Glutamatergic neuron (in vitro differentiated cells): ENCODE measurements around the gene IL6R. TPM values are rescaled to one million over a fixed set of nuclear protein-coding genes. Genes with fewer than 3 reads are reported as not detected.
A peak's percentile ranks its signal among the peaks of the same experiment; 100 is the strongest.

Experiments used
- DNase-seq: peaks from one replicate; pipeline ENCODE4 v3.0.0; 2022
- H3K27ac Mint-ChIP-seq: one replicate; pipeline ENCODE4 v1.8.0; 2020; ENCODE audit warnings: mild to moderate bottlenecking, mixed read lengths, inconsistent platforms; ENCODE audit not compliant: unreplicated experiment
- H3K27me3 Mint-ChIP-seq: one replicate; pipeline ENCODE4 v1.8.0; 2020; ENCODE audit warnings: mild to moderate bottlenecking, moderate library complexity, mixed read lengths, inconsistent platforms; ENCODE audit not compliant: unreplicated experiment
- H3K36me3 Mint-ChIP-seq: one replicate; pipeline ENCODE4 v1.8.0; 2020; ENCODE audit warnings: mild to moderate bottlenecking, mixed read lengths, inconsistent platforms; ENCODE audit not compliant: unreplicated experiment
- H3K4me1 Mint-ChIP-seq: one replicate; pipeline ENCODE4 v1.8.0; 2020; ENCODE audit warnings: mild to moderate bottlenecking, low read depth, mixed read lengths, inconsistent platforms; ENCODE audit not compliant: unreplicated experiment
- H3K4me3 Mint-ChIP-seq: one replicate; pipeline ENCODE4 v1.8.0; 2020; ENCODE audit warnings: mild to moderate bottlenecking, mixed read lengths, inconsistent platforms; ENCODE audit not compliant: unreplicated experiment
- H3K9me3 Mint-ChIP-seq: one replicate; pipeline ENCODE4 v1.8.0; 2020; ENCODE audit warnings: mild to moderate bottlenecking, moderate library complexity, mixed read lengths, inconsistent platforms; ENCODE audit not compliant: unreplicated experiment
- total RNA-seq: library from RNA; stranded (reverse); fragmentation: NEBNext Ultra II Directional; extraction: Animal tissue kit (Norgen Biotek cat#: 25700); gene quantifications from one replicate; pipeline ENCODE4 v1.2.1, GENCODE V29; 2021; ENCODE audit not compliant: unreplicated experiment
- TF ChIP-seq, protein P1 (sequence below): fragments of 200-600 bp; sonication (generic); IDR thresholded peaks from one replicate; pipeline ENCODE4 v1.5.0; 2021; ENCODE audit not compliant: partially characterized antibody, unreplicated experiment

Gene IL6R
- total RNA-seq, 1 donor from 2014 or later: 1.6 TPM

DNA sequence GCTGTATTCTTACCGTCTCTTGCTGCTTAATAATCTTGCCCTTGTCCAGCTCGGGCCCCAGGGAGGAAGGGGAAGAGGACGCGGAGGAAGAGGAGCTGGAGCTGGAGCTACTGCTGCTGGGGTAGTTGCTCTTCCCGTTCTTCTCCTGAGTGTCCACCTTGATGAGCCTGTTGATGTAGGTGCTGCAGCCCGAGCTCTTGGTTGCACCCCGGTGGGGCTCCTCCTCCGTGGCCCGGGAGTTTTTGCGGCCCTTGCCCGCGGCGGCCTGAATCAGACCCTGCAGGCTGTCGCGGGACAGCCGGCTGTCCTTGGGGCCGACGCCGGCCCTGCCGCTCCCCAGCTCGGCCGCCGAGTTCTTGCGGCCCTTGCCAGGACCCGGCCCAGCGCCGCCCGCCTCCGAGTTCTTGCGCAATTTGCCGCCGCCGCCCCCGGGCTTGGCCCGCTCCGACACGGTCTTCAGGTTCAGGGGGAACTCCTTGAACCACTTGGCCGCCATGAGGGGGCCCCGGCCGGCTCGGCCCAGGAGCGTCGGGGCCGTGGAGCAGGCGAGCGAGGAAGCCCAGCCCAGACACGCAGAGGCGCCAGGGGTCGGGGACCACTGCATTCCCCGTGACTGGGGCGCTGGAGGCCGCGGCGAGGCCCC lies 96.4 kb downstream of the IL6R start:
- no peak overlapping the region for H3K27ac Mint-ChIP-seq

DNA sequence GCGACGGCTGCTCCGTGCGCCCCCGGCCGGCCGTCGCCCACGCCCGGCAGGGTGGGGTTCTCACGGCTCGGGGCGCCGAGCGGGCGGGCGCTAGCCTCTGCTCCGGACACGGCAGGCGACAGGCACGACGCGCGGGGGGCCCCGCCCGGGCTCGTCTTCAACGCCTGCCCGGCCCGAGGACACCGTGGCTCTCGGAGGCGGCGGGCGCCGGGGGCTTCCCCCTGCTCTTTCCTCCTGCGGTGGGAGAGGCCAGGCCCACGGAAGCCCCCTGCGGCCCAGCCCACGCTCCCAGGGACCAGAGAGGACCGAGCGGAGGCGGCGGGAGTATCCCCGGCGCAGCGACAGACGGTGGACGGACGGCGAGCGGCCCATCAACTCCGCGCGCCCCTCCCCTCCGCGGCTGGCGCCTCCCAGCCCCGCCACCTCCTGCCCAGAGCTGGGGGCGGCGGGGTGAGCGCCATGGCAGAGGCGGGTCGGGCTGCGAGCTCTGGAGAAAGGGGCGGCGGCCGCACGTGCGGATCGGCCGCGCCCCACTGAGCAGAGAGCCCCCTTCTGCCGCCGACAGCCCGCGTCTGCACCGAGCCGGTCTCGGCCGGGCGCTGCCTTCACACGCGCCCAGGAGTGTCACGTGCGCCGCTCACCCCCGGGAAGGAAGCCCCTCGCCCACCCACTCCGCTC lies 97.1 kb downstream of the IL6R start, which contains the start of the genes SHE and TDRD10:
Gene SHE, minus strand, starts transcription at position 347 of the 678 bp plus-strand sequence. CDS start 386 bp downstream, outside the sequence.
Gene TDRD10, plus strand, starts transcription at position 154 of the 678 bp plus-strand sequence. CDS start 4,685 bp downstream, outside the sequence.
- Mint-ChIP-seq H3K4me1 (no peaks in the 10 kb centered on the region), H3K27me3 (peaks cover 13% of the 10 kb centered on the region), H3K4me3 (peak within 1 kb of the TSS; percentile 38), H3K36me3 (peaks cover 5% of the 10 kb centered on the region), H3K27ac (no peak within 1 kb of the TSS), H3K9me3 (peaks cover 1% of the 10 kb centered on the region)
- TF ChIP-seq, protein P1, sequence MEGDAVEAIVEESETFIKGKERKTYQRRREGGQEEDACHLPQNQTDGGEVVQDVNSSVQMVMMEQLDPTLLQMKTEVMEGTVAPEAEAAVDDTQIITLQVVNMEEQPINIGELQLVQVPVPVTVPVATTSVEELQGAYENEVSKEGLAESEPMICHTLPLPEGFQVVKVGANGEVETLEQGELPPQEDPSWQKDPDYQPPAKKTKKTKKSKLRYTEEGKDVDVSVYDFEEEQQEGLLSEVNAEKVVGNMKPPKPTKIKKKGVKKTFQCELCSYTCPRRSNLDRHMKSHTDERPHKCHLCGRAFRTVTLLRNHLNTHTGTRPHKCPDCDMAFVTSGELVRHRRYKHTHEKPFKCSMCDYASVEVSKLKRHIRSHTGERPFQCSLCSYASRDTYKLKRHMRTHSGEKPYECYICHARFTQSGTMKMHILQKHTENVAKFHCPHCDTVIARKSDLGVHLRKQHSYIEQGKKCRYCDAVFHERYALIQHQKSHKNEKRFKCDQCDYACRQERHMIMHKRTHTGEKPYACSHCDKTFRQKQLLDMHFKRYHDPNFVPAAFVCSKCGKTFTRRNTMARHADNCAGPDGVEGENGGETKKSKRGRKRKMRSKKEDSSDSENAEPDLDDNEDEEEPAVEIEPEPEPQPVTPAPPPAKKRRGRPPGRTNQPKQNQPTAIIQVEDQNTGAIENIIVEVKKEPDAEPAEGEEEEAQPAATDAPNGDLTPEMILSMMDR: no peak
- DNase-seq: peak; percentile 40

More for the DNA sequence above, 96.4 kb downstream of the IL6R start:
- DNase-seq: no peak
- peak overlapping the region; percentile 38 for H3K4me3 Mint-ChIP-seq
- H3K27me3 Mint-ChIP-seq: peaks cover 13% of the 10 kb centered on the region
- peaks cover 5% of the 10 kb centered on the region for H3K36me3 Mint-ChIP-seq
- TF ChIP-seq, protein P1: no peak
- H3K4me1 Mint-ChIP-seq: peaks cover 4% of the 10 kb centered on the region
- H3K9me3 Mint-ChIP-seq: peaks cover 1% of the 10 kb centered on the region

DNA sequence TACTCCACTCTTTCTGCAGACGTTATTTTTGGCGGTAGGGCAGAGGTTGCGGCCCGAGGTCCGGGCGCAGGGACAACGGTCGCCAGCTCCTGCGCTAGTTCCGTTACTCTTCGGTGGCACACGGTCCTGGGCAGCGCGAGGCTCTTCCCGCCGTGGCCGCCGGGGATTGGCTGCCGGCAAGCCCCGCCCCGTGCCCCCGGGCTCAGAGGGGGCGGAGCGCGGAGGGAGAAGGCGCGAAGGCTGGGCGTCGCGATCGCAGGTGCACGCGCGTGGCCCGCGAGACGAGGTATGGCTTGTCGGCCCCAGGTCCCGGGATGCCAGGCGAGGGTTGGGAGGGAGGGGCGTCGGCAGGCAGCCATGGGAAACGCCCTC lies 97.6 kb downstream of the IL6R start:
- no peak overlapping the region for H3K27ac Mint-ChIP-seq
- H3K36me3 Mint-ChIP-seq: peaks cover 5% of the 10 kb centered on the region
- TF ChIP-seq, protein P1: no peak
- peaks cover 16% of the 10 kb centered on the region for H3K27me3 Mint-ChIP-seq
- peaks cover 4% of the 10 kb centered on the region for H3K9me3 Mint-ChIP-seq
- H3K4me3 Mint-ChIP-seq: no peak overlapping the region
- no peaks in the 10 kb centered on the region for H3K4me1 Mint-ChIP-seq
- DNase-seq: no peak

DNA sequence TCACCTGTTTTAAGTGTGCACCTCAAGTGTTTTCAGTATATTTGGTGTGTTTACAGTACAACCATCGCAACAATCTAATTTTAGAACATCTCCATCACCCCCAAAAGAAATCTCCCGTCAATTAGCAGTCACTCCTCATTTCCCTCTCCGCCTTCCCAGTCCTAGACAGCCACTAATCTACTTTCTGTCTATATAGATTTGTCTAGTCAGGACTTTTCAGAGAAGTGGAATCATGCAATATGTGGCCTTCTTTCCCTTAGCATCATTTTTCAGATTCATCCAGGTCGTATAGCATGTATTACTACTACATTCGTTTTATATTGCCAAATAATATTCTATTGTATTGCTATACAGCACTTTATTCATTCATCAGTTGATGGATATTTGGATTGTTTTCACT lies 98.8 kb downstream of the IL6R start:
- H3K27ac Mint-ChIP-seq: no peak overlapping the region
- H3K4me3 Mint-ChIP-seq: peak overlapping the region; percentile 31
- H3K27me3 Mint-ChIP-seq: peaks cover 16% of the 10 kb centered on the region

More for the DNA sequence above, 98.8 kb downstream of the IL6R start:
- Mint-ChIP-seq H3K9me3 (peaks cover 4% of the 10 kb centered on the region), H3K4me1 (no peaks in the 10 kb centered on the region), H3K36me3 (peaks cover 5% of the 10 kb centered on the region)
- DNase-seq: no peak
- TF ChIP-seq, protein P1: no peak
